GM18498 (cell line): ENCODE results near the gene CDK11A.
"Not testable (repeated sequence)": the region's sequence is repeated elsewhere in the genome, so short reads cannot be mapped to it uniquely, and the experiment has no call there.

ENCODE experiments used
- ATAC-seq: cut with Tn5 transposase; IDR thresholded peaks from one replicate; pipeline ENCODE4 v1.9.1; 2021; ENCODE audit warnings: mild to moderate bottlenecking, moderate library complexity; ENCODE audit not compliant: unreplicated experiment

CDK11A gene

GRCh38 chr1:1684031-1684681 lies 40.0 kb downstream of the CDK11A start:
- ATAC-seq: no peak

- no peak for ATAC-seq
These were observed 40.9 kb downstream of the CDK11A start for GRCh38 chr1:1683104-1683905.

- no peak for ATAC-seq
These were observed 43.3 kb downstream of the CDK11A start for GRCh38 chr1:1680912-1681273.

GRCh38 chr1:1680031-1680911 lies 43.9 kb downstream of the CDK11A start:
- ATAC-seq: no peak

GRCh38 chr1:1678581-1679380 lies 45.4 kb downstream of the CDK11A start:
- no peak for ATAC-seq

GRCh38 chr1:1677718-1678580 lies 46.2 kb downstream of the CDK11A start:
- ATAC-seq: peak; percentile 61

GRCh38 chr1:1676087-1676486 lies 48.1 kb downstream of the CDK11A start:
- not testable (repeated sequence) for ATAC-seq

GRCh38 chr1:1675218-1675617 lies 48.9 kb downstream of the CDK11A start:
- ATAC-seq: not testable (repeated sequence)

- ATAC-seq: not testable (repeated sequence)
These were observed 49.4 kb downstream of the CDK11A start for GRCh38 chr1:1674806-1675205.

GRCh38 chr1:1672181-1672965 lies 51.8 kb downstream of the CDK11A start:
- no peak for ATAC-seq

GRCh38 chr1:1671365-1672119 lies 52.6 kb downstream of the CDK11A start:
- no peak for ATAC-seq

- ATAC-seq: no peak
These were observed 53.3 kb downstream of the CDK11A start for GRCh38 chr1:1670866-1671265.

GRCh38 chr1:1669468-1670440 lies 54.4 kb downstream of the CDK11A start:
- no peak for ATAC-seq

- ATAC-seq: no peak
These were observed 57.6 kb downstream of the CDK11A start for GRCh38 chr1:1666526-1666925.

GRCh38 chr1:1665815-1666251 lies 58.3 kb downstream of the CDK11A start:
- no peak for ATAC-seq

GRCh38 chr1:1664941-1665814 lies 59.0 kb downstream of the CDK11A start:
- no peak for ATAC-seq
